Tibial nerve (tissue), 4 donors: Measurements from ENCODE around the gene MYOM3. TPM values are rescaled to one million over a fixed set of nuclear protein-coding genes. Genes with fewer than 3 reads are reported as not detected.

Experiments
- DNase-seq, 2 donors: peaks; one replicate each; pipeline ENCODE4 v3.0.0-alpha.2; 2019; ENCODE audit warnings: low spot score in 2 of 2
- H3K27ac ChIP-seq, 4 donors: fragments of 200-600 bp; sonication (generic) in 3 of 4; one replicate each; pipeline ENCODE4 v1.5.1; 2017 to 2019; ENCODE audit warnings: mild to moderate bottlenecking in 1 of 4
- H3K27me3 ChIP-seq, 2 donors: fragments of 200-600 bp; sonication (generic) in 1 of 2; one replicate each; pipeline versions ENCODE4 v1.5.1 to v1.6.0; 2017 to 2019
- H3K36me3 ChIP-seq, 3 donors: fragments of 200-600 bp; sonication (generic); one replicate each; pipeline ENCODE4 v1.5.1; 2018 to 2019
- H3K4me1 ChIP-seq, 4 donors: fragments of 200-600 bp; sonication (generic) in 3 of 4; one replicate each; pipeline ENCODE4 v1.5.1; 2017 to 2019
- H3K4me3 ChIP-seq, 4 donors: fragments of 200-600 bp; sonication (generic) in 3 of 4; one replicate each; pipeline ENCODE4 v1.5.1; 2017 to 2019; ENCODE audit warnings: mild to moderate bottlenecking in 1 of 4, moderate library complexity in 1 of 4
- H3K9me3 ChIP-seq, 4 donors: fragments of 200-600 bp; sonication (generic) in 3 of 4; one replicate each; pipeline ENCODE4 v1.5.1; 2017 to 2019
- CTCF ChIP-seq, 5 experiments: fragments of 200-600 bp in 3 of 5; fragments of 450-650 bp in 2 of 5; sonication (generic) in 3 of 5; IDR thresholded peaks; one replicate each; pipeline ENCODE4 v1.5.1; 2016 to 2019; ENCODE audit warnings: antibody characterized with exemption in 5 of 5, mild to moderate bottlenecking in 3 of 5, moderate library complexity in 2 of 5
- EP300 ChIP-seq, 2 donors: sonication (generic); formaldehyde crosslinking; IDR thresholded peaks; one replicate each; pipeline ENCODE4 v1.6.1; 2017; ENCODE audit warnings: antibody characterized with exemption in 2 of 2, mild to moderate bottlenecking in 1 of 2
- POLR2A ChIP-seq, 2 donors: fragments of 450-650 bp; IDR thresholded peaks; one replicate each; pipeline ENCODE4 v1.6.1; 2017; ENCODE audit warnings: antibody characterized with exemption in 2 of 2, mild to moderate bottlenecking in 2 of 2, moderate library complexity in 2 of 2
- WGBS, 2 donors: methylation state at CpG; one replicate each; pipeline ENCODE4 v1.1.5; 2018; 5-methylcytosine and 5-hydroxymethylcytosine counted together
- total RNA-seq, 4 donors: library from RNA; depleted of rRNA; stranded (reverse); fragments of >200 nt; gene quantifications; one replicate each; pipeline ENCODE4 v1.1.0, GENCODE V29; 2016

The MYOM3 gene
- total RNA-seq, result under 1 TPM in 3 of 4 donors, not detected in 1; 0.20 to 0.60 (median 0.22) TPM

- Histone ChIP-seq H3K4me3 (peak within 1 kb of the TSS in 2 of 4 donors; percentile 3 to 18), H3K36me3 (no peaks in the 10 kb centered on the region), H3K27me3 (peaks cover 0 to 33% of the 10 kb centered on the region in 2 donors), H3K27ac (peak within 1 kb of the TSS in 1 of 4 donors; percentile 38), H3K4me1 (peaks cover 0 to 12% (median 2%) of the 10 kb centered on the region in 4 donors), H3K9me3 (no peaks in the 10 kb centered on the region)
- DNase-seq, result peak; percentile 45 to 60
- TF ChIP-seq EP300 (IDR thresholded peaks at IDR 0.05) (no peak), POLR2A (IDR thresholded peaks at IDR 0.05) (no peak), CTCF (IDR thresholded peaks at IDR 0.05) (peak in 4 of 5 experiments; percentile 31 to 68 (median 42))
- WGBS, 2 donors, result 18 to 21% methylated on average over 26 to 27 of the region's 27 CpGs
Measured at GRCh38 chr1:24111996-24112779, at the start of gene MYOM3. Gene MYOM3, minus strand, starts transcription at chr1:24112135. Its CDS starts 3,499 bp downstream, at chr1:24108636.

GRCh38 chr1:24161270-24161669 is 49.3 kb upstream of the MYOM3 start:
- no peaks in the 10 kb centered on the region for H3K9me3 ChIP-seq
- no peaks in the 10 kb centered on the region for H3K4me1 ChIP-seq
- H3K4me3 ChIP-seq, result no peak overlapping the region
- H3K27ac ChIP-seq, result no peak overlapping the region
- 84 to 94% methylated on average over 4 of the region's 4 CpGs for WGBS, 2 donors
- no peaks in the 10 kb centered on the region for H3K36me3 ChIP-seq
- TF ChIP-seq POLR2A (IDR thresholded peaks at IDR 0.05), result no peak
- TF ChIP-seq CTCF (IDR thresholded peaks at IDR 0.05), result no peak
- no peak for TF ChIP-seq EP300 (IDR thresholded peaks at IDR 0.05)
- peaks cover 0 to 3% of the 10 kb centered on the region in 2 donors for H3K27me3 ChIP-seq
- no peak for DNase-seq

GRCh38 chr1:24159366-24159765 is 47.4 kb upstream of the MYOM3 start:
- Histone ChIP-seq H3K9me3 (no peaks in the 10 kb centered on the region), H3K27ac (no peak overlapping the region), H3K4me3 (no peak overlapping the region), H3K36me3 (no peaks in the 10 kb centered on the region), H3K27me3 (peaks cover 0 to 3% of the 10 kb centered on the region in 2 donors), H3K4me1 (no peaks in the 10 kb centered on the region)
- DNase-seq, result no peak
- WGBS, 2 donors, result 82 to 89% methylated on average over 5 of the region's 5 CpGs
- TF ChIP-seq EP300 (IDR thresholded peaks at IDR 0.05), result no peak
- no peak for TF ChIP-seq CTCF (IDR thresholded peaks at IDR 0.05)
- TF ChIP-seq POLR2A (IDR thresholded peaks at IDR 0.05), result no peak

GRCh38 chr1:24157918-24158481 is 46.1 kb upstream of the MYOM3 start:
- 71 to 87% methylated on average over 6 of the region's 6 CpGs for WGBS, 2 donors
- TF ChIP-seq POLR2A (IDR thresholded peaks at IDR 0.05), result no peak
- TF ChIP-seq CTCF (IDR thresholded peaks at IDR 0.05), result no peak
- no peak for TF ChIP-seq EP300 (IDR thresholded peaks at IDR 0.05)
- Histone ChIP-seq H3K4me3 (no peak overlapping the region), H3K27me3 (peaks cover 0 to 5% of the 10 kb centered on the region in 2 donors), H3K4me1 (no peaks in the 10 kb centered on the region), H3K9me3 (no peaks in the 10 kb centered on the region), H3K27ac (no peak overlapping the region), H3K36me3 (no peaks in the 10 kb centered on the region)
- DNase-seq, result no peak
